ENCODE measurements around the gene NHSL2.
"Not testable (repeated sequence)": the region's sequence is repeated elsewhere in the genome, so short reads cannot be mapped to it uniquely, and the experiment has no call there.

Gene NHSL2

GRCh38 chrX:71927040-71927439 is 16.4 kb downstream of the NHSL2 start:
- DNase-seq: no peak

DNA sequence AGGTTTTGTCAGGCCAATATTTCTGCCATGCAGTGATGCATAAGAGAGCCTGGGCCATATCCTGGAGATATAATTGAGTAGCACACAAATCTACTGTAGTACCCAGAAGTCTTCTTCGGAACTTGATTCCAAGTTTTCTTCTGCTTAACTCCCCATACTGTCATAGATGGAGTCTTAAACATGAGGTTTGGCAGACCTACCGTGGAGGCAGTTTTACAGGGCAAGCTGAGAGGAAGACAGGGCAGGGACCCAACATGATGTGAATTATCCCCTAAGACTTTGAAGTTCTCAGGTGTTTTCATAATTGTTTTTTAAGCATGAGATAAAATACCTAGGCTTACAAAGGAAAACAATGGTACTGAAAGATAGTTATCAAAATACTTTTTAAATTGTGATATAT is 18.2 kb downstream of the NHSL2 start:
- no peak for DNase-seq

- DNase-seq: no peak
Measured at GRCh38 chrX:71930298-71930697, 19.7 kb downstream of the NHSL2 start.

DNA sequence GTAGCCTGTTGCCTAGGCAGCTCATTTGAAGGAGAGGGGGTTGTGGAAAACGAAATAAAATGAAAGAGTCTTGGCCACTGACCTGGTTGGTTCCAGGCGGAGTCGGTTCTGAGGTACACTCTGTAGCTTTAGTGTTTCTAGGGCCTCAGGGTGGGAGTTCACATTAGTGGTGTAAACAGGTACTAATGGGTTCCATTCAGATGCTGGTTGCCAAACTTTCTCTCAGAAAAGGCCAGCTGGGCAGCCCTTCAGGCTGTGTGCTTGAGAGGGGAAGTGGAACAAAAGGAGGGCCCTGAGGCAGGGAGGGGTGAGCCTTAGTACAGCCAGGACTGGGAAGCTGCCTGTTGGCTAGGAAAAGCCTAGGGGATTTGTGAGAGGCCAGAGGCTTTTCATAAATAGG is 24.8 kb downstream of the NHSL2 start:
- DNase-seq: no peak

- DNase-seq: no peak
Measured at GRCh38 chrX:71936632-71937031, 26.0 kb downstream of the NHSL2 start.

- no peak for DNase-seq
Measured at GRCh38 chrX:71938371-71938770, 27.7 kb downstream of the NHSL2 start.

DNA sequence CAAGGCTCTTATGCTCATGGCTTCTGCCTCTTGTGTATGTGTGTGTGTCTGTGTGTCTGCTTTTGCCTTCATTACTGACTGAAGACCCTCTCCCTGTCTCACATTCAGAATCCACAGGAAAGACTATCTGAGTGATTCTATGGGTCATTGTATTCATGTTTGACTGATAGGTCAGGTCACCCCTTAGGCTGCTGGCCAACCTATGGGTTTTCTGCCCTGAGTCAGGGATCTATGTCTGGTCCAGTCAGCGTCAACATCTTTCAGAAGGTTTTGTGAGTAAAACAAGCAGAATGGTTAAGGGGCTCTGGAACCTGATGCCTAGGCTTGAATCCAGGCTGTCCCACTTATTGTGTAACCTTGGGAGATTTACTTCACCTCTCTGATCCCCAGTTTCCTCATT is 30.5 kb downstream of the NHSL2 start:
- DNase-seq: no peak

- no peak for DNase-seq
Measured at GRCh38 chrX:71941776-71942175, 31.1 kb downstream of the NHSL2 start.

- no peak for DNase-seq
Measured at GRCh38 chrX:71944369-71944768, 33.7 kb downstream of the NHSL2 start.

GRCh38 chrX:71945237-71945805 is 34.7 kb downstream of the NHSL2 start:
- no peak for DNase-seq

GRCh38 chrX:71949363-71949762 is 38.7 kb downstream of the NHSL2 start:
- no peak for DNase-seq

- DNase-seq: no peak
Measured at GRCh38 chrX:71949844-71950445, 39.3 kb downstream of the NHSL2 start.

- DNase-seq: no peak
Measured at GRCh38 chrX:71953391-71953790, 42.7 kb downstream of the NHSL2 start.

- DNase-seq: no peak
Measured at GRCh38 chrX:71953946-71954345, 43.3 kb downstream of the NHSL2 start.

DNA sequence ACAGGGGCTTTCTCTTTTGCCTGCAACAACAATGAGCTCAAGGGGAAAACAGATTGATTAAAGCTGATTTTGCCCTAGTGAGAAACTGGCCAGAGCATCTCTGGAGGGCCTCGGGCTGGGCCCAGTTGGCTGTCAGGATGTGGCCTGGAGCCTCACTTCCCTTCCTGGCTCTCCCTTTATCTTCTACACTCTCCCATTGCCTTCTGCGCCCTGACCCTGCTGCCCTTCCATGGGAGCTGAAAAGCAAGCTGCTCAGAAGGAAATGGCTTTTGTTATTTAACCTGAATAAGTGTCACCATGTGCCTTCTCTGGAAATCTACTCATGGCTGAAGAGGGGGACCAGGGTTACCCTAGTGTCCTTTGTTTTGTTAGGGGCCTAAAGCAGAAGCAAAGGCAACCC is 43.8 kb downstream of the NHSL2 start:
- no peak for DNase-seq

- no peak for DNase-seq
Measured at GRCh38 chrX:71955530-71956120, 45.0 kb downstream of the NHSL2 start.

DNA sequence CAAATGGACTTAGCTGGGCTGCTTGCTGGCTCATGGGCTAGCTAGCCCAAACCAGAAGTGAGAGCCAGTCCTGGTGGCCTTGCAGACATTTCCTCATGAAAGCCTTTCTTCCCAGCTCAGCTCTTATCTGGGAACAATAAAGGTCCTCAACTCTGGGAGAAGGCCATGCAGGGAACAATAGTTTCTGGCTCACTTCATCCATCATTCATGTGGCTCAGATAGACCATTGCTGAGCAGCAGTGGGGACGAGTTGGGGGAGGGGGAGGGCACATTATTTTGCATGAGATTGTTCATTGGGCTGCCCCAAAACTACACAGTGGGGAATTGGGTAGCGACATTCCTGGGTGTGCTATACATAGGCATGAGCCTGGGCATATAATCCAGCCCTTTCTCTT is 47.6 kb downstream of the NHSL2 start:
- DNase-seq: no peak

DNA sequence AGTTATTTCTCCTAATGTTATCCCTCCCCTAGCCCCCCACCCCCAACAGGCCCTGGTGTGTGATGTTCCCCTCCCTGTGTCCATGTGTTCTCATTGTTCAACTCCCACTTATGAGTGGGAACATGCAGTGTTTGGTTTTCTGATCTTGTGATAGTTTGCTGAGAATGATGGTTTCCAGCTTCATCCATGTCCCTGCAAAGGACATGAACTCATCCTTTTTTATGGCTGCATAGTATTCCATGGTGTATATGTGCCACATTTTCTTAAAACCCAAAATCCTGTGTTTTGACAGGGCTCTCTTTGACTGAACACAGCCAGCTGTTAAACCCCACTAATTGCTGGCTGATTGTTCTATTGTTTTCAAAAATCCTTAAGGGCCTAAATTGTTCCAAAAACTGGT is 53.5 kb downstream of the NHSL2 start:
- not testable (repeated sequence) for DNase-seq

GRCh38 chrX:71974916-71975315 is 64.3 kb downstream of the NHSL2 start:
- no peak for DNase-seq

GRCh38 chrX:71976753-71977152 is 66.1 kb downstream of the NHSL2 start:
- no peak for DNase-seq

DNA sequence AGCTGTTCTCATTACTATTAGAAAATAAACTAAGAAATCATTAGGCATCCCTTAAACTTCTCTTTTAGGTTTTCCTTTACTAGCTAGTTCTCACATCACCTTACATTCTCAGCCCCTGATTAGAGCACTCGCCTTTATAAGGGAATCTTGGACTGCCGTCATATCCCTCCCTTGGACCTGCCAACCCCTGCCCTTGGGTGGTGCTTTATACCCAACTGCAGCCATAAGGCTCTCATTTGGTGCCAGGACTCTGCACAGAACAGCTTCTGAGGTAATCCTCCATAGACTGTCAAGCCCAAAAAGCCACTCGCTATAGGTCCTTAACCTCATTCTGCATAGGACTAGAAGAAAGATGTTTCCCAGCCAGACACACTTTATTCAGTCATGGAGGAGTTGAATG is 67.5 kb downstream of the NHSL2 start:
- no peak for DNase-seq

GRCh38 chrX:71989768-71990426 is 79.3 kb downstream of the NHSL2 start:
- no peak for DNase-seq

DNA sequence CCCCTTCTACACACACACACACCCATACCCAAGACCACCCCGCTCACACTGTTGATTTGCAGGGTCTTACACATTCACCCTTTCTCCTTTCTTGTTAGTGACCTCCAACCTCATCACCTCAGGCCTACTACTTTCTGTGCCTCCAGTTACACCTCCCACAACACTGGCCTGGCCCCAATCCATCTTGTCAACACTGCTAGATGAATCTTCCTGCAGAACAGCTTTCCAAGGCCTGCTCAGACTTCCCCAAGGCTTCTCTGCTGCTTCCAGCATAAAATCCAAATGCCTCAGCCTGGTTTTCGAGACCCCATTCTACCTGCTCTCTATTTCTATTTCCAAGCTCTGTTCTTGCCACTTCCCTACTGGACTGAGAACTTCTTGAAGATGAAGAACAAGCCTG is 79.9 kb downstream of the NHSL2 start:
- DNase-seq: no peak

DNA sequence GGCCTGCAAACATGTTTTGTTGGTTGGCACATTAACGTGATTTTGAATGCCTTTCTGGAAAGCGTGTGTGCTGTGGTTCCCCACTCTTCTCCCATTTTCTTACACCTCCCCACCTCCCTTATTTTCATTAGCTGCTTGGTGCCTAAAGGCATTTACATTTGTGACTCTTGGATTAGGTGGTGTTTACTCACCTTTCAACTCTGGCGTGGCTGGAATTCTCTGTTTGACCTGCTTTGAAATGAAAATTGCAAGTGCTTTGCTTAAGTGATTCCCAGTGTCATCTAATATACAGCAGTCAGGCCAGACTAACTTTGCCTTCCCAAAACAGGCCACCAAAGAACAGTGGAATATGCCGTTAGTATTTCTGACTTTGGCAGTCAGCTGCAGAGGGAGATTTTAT is 80.5 kb downstream of the NHSL2 start:
- DNase-seq: no peak
